ENCODE measurements around the gene MAP1A.

- TF ChIP-seq CTCF (optimal IDR thresholded peaks at IDR 0.05 in 1 of 3, IDR thresholded peaks at IDR 0.05 in 1 of 3, conservative IDR thresholded peaks at IDR 0.05 in 1 of 3; ENCODE audit: extremely low read depth in 1 of 3, insufficient read depth in 2 of 3, low read length in 3 of 3) (no peak), EZH2 (IDR thresholded peaks at IDR 0.05; ENCODE audit: low read length) (no peak)
Observed at GRCh38 chr15:43538091-43538490, 20.7 kb downstream of the MAP1A start.
